Stimulated activated naive CD8-positive, alpha-beta T cell treated with anti-CD3 and anti-CD28 coated beads, Interleukin-15, Interleukin-2, amounts not matched to agents 100 U/mL and 50 U/mL, for 24 hours (primary cell): Measurements from ENCODE around the gene CALML6.
A peak's percentile ranks its signal among the peaks of the same experiment; 100 is the strongest.
"Not testable (repeated sequence)": the region's sequence is repeated elsewhere in the genome, so short reads cannot be mapped to it uniquely, and the experiment has no call there.

Source experiments
- ATAC-seq: fragments of 150-1000 bp; cut with Tn5 transposase; one replicate; pipeline ENCODE4 v1.10.0; 2021
- DNase-seq: peaks from one replicate; pipeline ENCODE4 v3.0.0; 2021

The CALML6 gene

GRCh38 chr1:1925437-1926345 lies 10.6 kb downstream of the CALML6 start:
- no peak for DNase-seq
- no peak for ATAC-seq

DNA sequence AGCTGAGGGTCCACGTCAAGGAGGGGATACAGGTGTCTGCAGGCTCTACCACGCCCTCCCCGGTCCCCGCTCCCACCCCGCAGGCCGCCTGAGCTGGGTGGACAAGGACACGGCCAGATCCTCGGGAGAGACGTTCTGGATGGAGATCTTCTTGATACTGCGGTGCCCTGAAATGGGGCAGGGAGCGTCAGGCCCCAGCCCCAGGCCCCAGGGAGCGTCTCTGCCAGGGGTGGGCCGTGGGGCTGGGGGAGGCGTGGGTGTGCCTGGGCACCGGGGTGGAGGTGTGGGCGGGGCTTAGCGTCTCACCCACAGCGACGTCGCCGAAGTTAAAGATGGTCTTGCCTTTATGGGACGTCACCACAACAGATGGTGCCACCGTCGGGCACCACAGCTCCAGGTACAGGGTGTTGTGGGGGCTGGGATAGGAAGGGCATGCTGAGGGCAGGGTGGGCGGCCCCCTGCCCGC lies 11.3 kb downstream of the CALML6 start:
- ATAC-seq (no peak), DNase-seq (no peak)

GRCh38 chr1:1926886-1927660 lies 12.0 kb downstream of the CALML6 start:
- DNase-seq (no peak), ATAC-seq (no peak)

GRCh38 chr1:1927751-1928150 lies 12.7 kb downstream of the CALML6 start:
- ATAC-seq (no peak), DNase-seq (no peak)

DNA sequence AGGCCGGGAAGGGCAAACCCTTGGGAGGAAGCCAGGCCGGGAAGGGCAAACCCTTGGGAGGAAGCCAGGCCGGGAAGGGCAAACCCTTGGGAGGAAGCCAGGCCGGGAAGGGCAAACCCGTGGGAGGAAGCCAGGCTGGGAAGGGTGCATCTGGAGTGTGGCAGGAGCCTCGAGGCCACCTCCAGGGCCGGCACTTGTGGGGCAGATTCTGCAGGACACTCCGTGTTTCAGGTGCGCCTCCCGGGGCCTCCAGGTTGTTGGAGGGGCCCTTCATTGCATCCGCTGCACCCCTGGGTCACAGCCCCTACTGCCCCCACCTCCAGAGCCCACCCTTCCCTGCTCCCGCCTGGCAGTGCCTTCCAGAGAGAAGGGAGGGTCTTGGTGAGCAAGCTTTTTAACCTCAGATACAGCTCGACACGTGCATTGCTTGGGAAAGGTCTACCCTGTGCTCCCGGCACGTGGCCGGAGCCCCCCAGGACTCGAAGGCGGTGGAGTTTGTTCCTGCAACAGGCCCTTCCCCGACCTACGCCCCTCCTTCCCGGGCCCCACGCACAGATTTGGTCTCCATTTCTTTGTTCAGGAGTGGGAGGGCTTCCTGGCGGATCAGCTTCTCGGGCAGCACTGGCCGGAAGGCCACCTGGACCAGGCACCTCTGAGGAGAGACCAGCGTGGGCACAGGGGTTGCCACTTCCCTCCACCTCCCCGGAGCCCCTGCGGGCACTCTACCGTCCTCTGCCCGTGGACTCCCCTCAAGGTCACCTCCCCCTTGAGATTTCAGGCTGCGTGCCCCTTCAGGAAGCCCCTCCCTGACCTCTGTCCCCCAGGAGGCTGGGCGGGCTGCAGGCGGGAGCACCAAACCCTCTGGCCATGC lies 13.4 kb downstream of the CALML6 start:
- DNase-seq (no peak), ATAC-seq (no peak)

- no peak for DNase-seq
- no peak for ATAC-seq
Observed at GRCh38 chr1:1929102-1929638, 14.1 kb downstream of the CALML6 start.

DNA sequence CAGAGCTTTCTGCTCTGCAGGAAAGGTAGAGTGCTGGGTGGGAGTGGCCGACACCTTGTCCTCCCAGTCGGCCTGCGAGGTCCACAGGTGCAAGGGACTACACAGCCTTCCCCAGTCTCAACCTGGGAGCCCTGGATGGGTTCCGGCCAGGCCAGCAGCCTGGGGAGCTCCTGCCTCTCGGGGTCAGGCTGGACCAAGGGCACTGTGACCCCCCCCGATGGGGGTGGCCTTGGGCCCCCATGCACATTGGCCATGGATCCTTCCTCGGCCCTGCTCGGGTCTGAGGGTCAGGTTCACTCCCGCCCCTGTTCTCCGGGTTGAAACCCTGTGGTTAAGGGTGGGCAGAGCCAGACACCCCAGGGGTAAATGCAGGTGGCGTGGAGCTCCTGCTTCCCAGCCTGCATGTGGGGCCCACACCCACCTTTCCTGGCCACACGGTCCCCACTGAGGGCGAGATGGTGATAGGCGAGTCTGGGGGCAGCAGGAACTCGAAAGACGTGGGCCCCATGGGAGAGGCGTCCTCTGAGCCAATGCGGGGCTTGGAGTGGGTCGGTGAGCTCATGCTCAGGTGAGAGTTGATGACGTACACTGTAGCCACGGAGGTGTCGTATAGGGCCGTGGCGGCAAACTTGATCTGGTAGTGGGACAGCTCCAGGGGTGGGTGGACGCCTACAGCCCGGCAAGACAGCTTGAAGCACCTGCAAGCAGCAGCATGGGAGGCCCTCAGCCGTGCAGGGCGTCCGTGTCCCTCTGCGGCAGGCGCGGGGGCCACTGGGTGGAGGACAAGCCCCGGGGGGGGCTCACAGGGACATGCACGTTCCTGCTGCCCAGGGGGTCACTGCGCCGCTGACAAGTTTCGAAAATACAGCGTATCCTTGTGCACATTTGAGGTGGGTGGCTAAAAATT lies 14.8 kb downstream of the CALML6 start:
- ATAC-seq (no peak), DNase-seq (no peak)

- DNase-seq, ATAC-seq: not testable (repeated sequence)
Observed at GRCh38 chr1:1934848-1935247, 19.8 kb downstream of the CALML6 start.

GRCh38 chr1:1937061-1937460 lies 22.0 kb downstream of the CALML6 start:
- ATAC-seq (no peak), DNase-seq (no peak)

- DNase-seq: no peak
- peak; percentile 14 for ATAC-seq
Observed at GRCh38 chr1:1937549-1938275, 22.7 kb downstream of the CALML6 start.

GRCh38 chr1:1938276-1938573 lies 23.2 kb downstream of the CALML6 start:
- ATAC-seq (no peak), DNase-seq (no peak)

GRCh38 chr1:1938613-1939295 lies 23.7 kb downstream of the CALML6 start:
- ATAC-seq: no peak
- DNase-seq: no peak

DNA sequence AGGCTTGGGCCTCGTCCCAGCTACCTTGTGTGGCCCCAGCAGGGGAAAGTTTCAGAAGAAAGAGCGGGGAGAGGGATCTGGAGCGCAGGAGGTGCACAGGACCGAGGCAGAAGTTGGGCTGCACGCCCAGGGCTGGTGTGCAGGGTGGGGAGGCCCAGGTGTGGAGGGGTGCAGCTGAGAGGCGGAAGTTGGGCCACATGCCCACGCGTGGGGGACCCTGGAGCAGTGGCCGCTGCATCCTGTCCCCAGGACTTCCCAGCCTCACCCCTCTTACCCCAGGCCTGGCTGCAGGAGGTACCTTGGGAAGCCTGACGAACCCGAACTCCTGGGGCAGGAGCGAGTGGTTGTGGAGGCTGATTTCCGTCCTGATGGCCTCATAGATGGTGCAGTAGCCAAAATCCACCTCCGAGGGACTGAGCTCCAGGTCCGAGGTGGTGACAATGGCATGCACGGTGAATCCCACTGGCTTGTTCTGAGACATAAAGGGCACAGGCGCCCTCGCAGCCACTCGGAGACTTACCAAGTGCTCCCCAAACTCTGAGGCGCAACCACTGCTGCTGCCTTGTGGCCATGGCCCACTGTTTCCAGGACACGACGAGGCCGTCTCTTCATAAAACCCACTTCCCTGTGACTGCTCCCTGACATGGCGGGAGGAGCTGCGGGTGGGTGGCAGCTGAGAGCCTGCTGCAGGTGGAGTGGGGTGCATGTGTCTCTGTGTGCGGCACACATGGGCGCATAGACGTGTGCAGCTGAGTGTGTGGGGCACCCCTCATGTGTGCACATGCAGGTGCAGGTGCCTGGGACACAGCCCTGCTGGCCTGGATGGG lies 24.4 kb downstream of the CALML6 start:
- ATAC-seq (no peak), DNase-seq (no peak)

DNA sequence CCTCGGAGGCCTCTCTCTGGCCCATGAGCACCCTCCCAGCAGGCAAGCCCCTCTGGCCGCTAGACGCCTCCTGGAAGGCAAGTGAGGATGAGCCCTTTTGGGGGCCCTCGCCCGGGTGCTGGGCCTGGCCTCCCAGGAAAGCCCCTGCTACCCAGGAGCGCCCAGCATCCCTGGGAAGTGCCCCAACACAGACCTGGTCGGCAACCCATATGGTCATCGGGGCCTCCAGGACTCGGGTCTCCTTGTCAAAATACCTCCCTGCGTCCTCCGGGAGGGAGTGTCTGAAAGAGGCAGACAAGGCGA lies 25.0 kb downstream of the CALML6 start:
- DNase-seq (no peak), ATAC-seq (no peak)

DNA sequence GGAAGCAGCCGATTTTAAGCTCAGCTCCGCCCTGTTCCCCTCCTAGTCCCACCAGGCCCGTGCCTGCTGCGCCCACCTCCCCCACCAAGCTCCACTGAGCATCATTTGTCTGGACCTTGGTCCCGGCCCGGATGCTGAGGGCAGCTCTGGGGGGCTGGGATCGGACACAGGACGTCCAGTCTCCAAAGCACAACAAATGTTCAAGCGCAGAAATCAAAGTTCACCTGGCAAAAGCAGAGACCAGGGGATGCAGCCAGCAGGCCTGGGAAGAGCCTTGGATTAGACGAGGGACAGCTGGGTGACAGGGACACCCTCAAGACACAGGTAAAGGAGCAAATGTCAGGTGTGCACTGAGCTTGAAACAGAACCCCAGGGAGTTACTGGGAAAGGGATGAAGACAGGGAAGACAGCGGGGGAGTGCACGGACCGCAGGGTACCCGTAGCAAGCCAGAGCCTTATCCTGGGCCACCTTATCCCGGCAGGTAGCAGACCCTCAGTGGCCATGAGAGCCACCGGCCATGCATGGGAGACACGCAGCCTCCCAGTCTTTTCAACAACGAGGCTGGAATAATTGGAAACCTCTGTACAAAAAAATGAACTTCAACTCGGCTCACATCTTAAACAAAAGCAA lies 26.3 kb downstream of the CALML6 start:
- no peak for DNase-seq
- no peak for ATAC-seq

DNA sequence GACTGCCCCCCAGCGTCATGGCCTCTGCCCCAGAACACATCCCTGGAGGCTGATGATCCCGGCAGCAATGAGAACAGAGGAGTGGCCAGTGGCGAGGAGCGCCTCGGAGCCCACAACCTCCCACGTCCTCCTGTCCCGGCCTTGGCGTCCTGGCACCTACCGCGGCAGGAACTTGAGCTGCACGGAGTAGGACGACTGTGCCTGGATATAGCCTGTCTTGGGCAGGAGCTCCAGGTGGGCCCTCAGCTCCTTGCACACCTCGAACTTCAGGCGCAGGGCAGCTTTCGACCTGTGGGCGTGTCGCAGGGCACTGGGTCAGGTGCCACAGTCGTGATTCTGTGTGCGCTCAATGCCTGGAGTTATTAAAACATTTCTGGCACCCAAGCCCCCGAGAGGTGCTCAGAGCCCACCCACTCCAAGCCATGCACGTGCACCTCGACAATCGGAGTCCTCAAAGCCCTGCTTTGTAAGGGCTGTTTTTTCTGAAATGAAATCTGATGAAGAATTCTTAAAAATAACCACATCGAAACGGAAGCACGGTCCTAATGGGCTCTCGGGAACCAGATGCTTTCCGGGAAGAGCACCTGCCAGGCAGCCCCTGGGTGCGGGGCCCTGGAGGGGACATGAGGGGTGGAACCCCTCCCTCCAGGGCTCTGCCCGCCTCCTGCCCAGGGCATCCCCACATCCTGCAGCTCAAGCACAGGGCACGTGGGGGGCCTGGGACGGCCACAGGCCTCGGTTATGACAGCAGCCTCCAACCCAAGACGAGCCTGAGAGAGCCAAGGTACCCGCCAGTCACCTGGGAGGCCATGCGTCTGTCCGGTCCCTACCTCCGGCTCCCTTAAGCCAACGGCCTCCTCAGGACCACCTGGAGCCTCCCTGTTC lies 27.1 kb downstream of the CALML6 start:
- DNase-seq: no peak
- ATAC-seq: no peak
